ENCODE results near the gene MKNK2. TPM values are rescaled to one million over a fixed set of nuclear protein-coding genes. Genes with fewer than 3 reads are reported as not detected.

The MKNK2 gene
- total and polyA plus RNA-seq, 2 of the 13 experiments (the other 11 are each of a cell fraction or from before 2014, with no cell fraction given) = 44.9 to 112 TPM

- TF ChIP-seq SP140L (CRISPR knock-in tag; IDR thresholded peaks at IDR 0.05; ENCODE audit: borderline replicate concordance) = no peak; the same call in 1 of the 2 replicates
- TF ChIP-seq SNAPC4 (CRISPR knock-in tag; IDR thresholded peaks at IDR 0.05) = no peak
- peak in 1 of 2 experiments; percentile 79; a peak in 2 of 4 replicates for TF ChIP-seq KLF16 (CRISPR knock-in tag; IDR thresholded peaks at IDR 0.05)
- TF ChIP-seq ZFP82 (CRISPR knock-in tag; IDR thresholded peaks at IDR 0.05; ENCODE audit: borderline replicate concordance) = no peak; the same call in 1 of the 2 replicates
- no peak for TF ChIP-seq ZNF816 (CRISPR knock-in tag; IDR thresholded peaks at IDR 0.05; ENCODE audit: borderline replicate concordance)
- TF ChIP-seq ZNF589 (CRISPR knock-in tag; conservative IDR thresholded peaks at IDR 0.05) = peak; percentile 70; the same call in 1 of the 2 replicates
- TF ChIP-seq SIN3B (IDR thresholded peaks at IDR 0.05; ENCODE audit: low read length) = 0 out of 2 replicates have a peak, but pooled peaks have one; percentile 29
- TF ChIP-seq ZNF691 (CRISPR knock-in tag; IDR thresholded peaks at IDR 0.05; ENCODE audit: borderline replicate concordance, low read depth) = no peak; the same call in 1 of the 2 replicates
- TF ChIP-seq ZMAT3 (CRISPR knock-in tag; conservative IDR thresholded peaks at IDR 0.05) = peak; percentile 61
- no peak for TF ChIP-seq GZF1 (CRISPR knock-in tag; IDR thresholded peaks at IDR 0.05)
- peak; percentile 86 for TF ChIP-seq ASH2L (IDR thresholded peaks at IDR 0.05; ENCODE audit: insufficient read length, low read depth, low read length)
- TF ChIP-seq RFXANK (CRISPR knock-in tag; IDR thresholded peaks at IDR 0.05) = peak; percentile 48; the same call in 1 of the 2 replicates
- TF ChIP-seq HOXA7 (CRISPR knock-in tag; IDR thresholded peaks at IDR 0.05) = no peak
- peak; percentile 79; the same call in 1 of the 2 replicates for TF ChIP-seq MXD1 (CRISPR knock-in tag; IDR thresholded peaks at IDR 0.05)
- 0 out of 2 replicates have a peak, but pooled peaks have one; percentile 36 for TF ChIP-seq SMAD3 (CRISPR knock-in tag; IDR thresholded peaks at IDR 0.05)
- TF ChIP-seq ZNF142 (CRISPR knock-in tag; IDR thresholded peaks at IDR 0.05) = peak; percentile 69; the same call in 1 of the 2 replicates
- 0 out of 2 replicates have a peak, but pooled peaks have one; percentile 41 for TF ChIP-seq CHD4 (IDR thresholded peaks at IDR 0.05; ENCODE audit: borderline replicate concordance, low read length)
- TF ChIP-seq ZNF605 (CRISPR knock-in tag; IDR thresholded peaks at IDR 0.05) = no peak
Measured at GRCh38 chr19:2096034-2096479, 45.0 kb upstream of the MKNK2 start, which contains the start of gene MOB3A (continued).

Data from HepG2 (cell line).